NCI-H128 (cell line): ENCODE results near the gene RABGAP1L.
A peak's percentile ranks its signal among the peaks of the same experiment; 100 is the strongest.

Experiments used
- DNase-seq: peaks from one replicate; lab custom pipeline; 2025; ENCODE audit not compliant: unreplicated experiment; lab: John Stamatoyannopoulos, UW

The RABGAP1L gene

DNA sequence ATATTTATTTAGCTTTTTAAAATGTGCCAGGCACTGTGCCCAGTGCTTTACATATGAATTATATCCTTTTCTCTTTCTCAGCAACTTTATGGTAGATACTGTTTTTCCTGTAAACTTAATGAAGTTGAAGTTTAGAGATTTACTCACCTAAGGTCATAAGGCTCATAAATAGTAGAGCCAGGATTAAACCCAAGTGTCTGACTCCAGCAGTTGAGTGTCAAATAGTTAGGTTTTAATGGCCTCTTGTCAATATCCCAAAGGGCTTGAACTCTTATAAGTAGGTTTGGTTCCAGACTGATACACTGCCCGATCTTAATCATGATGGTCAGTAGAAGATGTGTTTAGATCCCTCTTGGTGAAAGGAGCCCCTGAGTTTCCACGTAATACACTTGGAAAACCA lies 37.8 kb downstream of the RABGAP1L start:
- no peak for DNase-seq

DNA sequence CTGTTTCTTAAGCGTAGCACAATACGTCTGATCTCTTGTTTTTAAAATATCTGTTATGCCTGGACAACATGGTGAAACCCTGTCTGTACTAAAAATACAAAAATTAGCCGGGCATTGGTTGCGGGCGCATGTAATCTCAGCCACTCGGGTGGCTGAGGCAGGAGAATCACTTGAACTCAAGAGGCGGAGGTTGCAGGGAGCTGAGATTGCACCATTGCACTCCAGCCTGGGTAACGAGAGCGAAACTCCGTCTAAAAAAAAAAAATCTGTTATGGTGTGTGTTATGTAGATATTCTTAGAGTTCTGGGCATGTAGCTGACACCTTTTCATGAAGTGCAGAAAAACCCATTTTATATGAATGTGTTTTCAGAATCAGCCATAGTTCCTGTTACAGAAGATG lies 38.2 kb downstream of the RABGAP1L start:
- DNase-seq = no peak

DNA sequence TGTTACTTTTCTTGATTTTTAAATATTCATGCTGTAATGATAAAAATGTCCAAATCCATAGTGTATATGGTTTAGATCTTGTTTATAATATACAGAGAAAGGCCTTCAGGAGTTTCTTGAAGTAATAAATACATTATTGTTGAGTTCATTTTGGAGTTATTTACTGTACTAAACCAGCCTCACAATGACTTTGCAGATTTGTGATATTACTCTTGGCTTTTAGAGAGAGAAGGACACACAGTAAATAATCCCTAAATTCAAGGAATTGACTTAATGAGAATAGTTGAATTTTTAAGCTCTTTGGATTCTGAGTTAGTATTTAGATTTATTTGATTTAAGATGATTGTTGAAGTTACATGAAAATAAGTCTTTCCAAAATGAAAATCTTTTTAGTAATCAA lies 38.9 kb downstream of the RABGAP1L start:
- DNase-seq = no peak

DNA sequence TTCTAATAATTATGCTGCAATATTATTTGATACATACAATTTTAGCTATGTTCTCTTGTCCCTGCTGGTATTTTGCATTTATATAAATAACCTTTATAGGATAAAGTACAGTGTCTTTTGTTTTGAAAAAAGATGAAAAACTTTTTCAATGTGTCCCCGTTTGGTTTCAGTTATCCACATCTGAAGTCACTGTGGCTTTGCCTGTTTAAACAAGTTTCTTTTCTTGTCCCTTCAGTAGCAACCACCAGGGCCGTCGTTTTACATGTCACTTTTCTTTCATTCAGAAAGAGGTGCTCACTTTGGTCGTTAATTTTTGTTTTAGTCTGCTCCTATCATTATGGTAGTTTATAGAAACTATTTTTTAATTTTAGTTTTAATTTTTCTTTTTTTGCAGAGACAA lies 41.4 kb downstream of the RABGAP1L start:
- no peak for DNase-seq

DNA sequence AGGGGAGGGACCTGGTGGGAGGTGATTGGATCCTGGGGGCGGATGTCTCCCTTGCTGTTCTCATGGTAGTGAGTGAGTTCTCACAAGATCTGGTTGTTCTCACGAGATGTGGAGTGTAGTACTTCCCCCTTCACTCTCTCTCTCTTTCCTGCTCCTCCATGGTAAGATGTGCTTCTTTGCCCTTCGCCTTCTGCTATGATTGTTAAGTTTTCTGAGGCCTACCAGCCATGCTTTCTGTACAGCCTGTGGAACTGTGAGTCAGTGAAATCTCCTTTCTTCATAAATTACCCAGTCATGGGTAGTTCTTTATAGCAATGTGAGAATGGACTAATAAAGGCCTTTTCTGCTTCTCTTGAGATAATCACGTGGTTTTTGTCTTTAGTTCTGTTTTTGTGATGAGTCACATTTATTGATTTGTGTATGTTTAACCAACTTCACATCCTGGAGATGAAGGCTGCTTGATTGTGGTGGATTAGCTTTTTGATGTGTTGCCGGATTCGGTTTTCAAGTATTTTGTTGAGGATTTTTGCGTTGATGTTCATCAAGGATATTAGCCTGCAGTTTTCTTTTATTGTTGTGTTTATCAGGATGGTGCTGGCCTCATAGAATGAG lies 45.5 kb downstream of the RABGAP1L start:
- DNase-seq = no peak

GRCh38 chr1:174206148-174206836 lies 47.0 kb downstream of the RABGAP1L start:
- DNase-seq = no peak

- DNase-seq = no peak
These were observed 50.2 kb downstream of the RABGAP1L start for GRCh38 chr1:174209347-174210187.

- DNase-seq = no peak
These were observed 52.2 kb downstream of the RABGAP1L start for GRCh38 chr1:174211486-174211885.

DNA sequence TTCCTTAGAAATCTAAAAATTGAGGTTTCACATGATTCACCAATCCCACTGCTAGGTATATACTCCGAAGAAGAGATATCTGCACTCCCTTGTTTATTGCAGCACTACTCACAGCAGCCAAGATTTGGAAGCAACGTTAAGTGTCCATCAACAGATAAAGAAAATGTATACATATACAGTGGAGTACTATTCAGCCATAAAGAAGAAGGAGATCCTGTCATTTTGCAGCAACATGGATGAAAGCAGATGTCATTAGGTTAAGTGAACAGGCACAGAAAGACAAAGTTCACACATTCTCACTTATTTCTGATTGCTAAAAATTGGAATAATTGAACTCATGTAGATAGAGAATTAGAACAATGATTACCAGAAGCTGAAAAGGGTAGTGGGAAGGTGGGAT lies 56.4 kb downstream of the RABGAP1L start:
- DNase-seq = no peak

GRCh38 chr1:174217248-174217647 lies 57.9 kb downstream of the RABGAP1L start:
- DNase-seq = no peak

DNA sequence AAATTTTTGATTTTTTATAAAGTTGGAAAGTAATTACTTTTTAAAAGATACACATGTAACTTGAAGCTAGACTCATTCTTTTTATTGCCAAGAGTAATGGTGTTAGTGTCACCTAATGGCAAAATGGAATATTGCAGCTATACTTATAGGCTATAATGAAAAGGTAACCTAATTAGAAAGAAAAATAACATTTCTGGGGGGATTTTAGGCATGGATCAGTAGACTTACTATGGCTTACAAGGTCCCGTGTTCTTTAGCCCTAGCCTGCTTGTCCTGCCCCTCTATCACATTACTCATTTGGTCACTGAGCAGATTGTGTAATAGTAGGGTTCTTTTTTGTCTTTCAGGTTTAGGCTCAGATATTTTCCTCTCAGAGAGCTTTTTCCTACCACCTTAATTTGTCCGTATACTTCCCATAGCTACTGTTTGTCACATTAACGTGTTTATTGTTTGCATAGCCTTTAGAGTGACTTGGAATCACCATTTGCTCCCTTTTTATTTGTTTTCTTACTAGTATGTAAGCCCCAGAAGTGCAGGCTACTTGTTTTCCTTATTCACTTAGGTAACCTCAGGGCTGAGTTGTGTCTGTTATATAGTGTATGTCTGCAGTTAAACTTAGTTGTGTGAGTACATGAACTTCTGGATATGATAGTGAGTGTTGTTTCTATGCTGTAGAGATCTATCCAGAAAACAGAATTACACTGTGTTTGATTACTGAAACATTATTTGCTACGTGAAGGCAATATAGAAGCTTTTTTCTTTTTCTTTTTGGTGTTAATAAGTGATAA lies 58.7 kb downstream of the RABGAP1L start:
- DNase-seq = peak; percentile 21

DNA sequence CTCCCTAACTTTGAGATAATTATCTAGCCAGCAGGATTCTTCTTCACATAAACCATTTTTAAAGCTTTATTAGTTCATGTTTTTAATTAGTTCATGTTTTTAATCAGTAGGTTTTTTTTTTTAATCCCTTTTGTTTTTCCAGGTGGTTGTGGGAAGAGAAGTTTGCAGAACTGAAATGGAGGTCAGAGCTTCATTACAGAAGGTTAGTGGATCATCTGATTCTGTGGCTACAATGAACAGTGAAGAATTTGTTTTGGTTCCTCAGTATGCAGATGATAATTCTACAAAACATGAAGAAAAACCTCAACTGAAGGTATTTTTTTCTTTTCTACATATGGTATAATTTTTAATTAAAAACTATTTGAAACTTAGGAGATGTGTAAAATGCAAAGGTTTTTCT lies 59.7 kb downstream of the RABGAP1L start:
- DNase-seq = no peak

DNA sequence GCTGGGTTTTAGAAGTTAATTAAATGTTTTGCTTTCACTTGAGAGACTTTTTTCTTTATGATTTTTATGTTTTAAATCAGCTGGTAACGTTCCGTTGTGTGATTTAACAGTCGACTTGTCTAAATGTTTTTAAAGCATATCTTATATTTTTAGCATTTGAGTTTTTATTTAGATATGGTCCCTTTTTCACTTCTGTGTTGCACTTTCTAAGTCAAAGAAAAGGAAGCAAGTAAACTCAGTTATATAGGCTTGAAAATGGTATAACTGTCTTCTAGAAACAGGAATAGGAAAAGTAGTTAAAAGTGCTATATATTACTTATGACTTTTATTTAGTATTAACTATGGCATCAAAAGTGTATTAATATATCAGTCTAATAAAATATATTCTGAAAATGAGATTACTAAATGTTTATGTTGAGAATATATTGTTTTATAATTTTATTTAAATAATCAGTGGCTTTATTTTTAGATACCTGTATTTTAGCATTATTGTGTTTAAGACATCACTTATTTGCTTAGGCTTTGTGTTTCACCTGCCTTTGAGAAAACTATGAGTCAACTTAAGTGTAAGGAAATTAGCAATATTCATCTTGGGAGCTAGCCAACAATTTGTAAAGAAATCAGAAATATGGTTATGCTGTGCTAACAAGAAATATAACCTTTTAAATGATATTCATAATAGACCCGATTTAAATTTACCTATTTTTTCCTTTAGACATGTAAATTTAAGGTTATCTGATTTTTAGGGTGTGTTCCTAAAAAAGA lies 60.5 kb downstream of the RABGAP1L start:
- no peak for DNase-seq

- no peak for DNase-seq
These were observed 62.4 kb downstream of the RABGAP1L start for GRCh38 chr1:174221681-174222080.

DNA sequence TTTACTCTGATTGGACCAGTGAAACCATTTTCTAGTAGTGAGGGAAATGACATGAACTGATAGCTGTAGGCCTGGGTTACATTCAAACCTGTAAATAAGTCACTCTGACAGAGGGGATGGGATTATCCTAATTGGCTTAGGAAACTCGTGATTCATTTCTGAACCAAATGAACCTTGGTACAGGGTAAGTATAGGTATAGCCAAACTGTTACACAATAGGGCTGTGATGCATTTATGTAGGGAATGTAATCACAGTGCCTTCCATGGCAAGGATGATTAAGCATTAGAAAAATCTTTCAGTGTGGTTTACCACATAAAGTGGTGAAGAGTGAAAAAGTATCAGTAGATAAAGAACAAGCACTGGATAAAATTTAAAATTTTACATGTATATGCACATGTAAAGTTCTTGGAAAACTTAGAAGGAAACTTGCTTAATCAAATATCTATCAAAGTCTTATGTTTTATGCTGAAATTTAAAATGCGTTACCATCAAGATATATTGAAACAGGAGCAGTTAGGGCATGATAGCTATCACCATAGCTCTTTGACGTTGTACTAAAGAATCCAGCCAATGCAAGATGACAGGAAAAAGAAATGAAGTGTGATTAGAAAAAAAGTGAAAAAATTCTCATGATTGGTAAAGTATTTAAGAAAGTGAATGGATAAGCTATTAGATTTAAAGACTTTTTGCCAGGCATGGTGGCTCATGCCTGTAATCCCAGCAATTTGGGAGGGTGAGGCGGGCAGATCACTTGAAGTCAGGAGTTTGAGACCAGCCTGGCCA lies 63.0 kb downstream of the RABGAP1L start:
- no peak for DNase-seq

DNA sequence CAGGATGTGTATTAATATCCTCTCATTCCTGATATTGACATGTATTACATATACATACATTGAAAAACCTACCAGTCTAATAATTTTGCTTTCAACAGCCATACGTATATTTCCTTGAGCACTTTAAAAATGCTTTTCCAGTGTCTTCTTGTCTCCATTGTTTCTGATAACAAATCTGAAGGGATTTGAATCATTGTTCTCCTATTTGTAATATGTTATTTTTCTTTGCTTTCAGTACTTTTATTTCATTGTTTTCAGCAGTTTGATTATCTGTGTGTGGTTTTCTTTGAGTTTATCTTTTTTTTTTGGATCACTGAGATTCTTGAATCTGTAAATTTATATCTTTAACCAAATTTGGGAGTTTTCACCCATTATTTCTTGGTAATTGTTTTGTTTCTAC lies 65.3 kb downstream of the RABGAP1L start:
- DNase-seq = no peak

DNA sequence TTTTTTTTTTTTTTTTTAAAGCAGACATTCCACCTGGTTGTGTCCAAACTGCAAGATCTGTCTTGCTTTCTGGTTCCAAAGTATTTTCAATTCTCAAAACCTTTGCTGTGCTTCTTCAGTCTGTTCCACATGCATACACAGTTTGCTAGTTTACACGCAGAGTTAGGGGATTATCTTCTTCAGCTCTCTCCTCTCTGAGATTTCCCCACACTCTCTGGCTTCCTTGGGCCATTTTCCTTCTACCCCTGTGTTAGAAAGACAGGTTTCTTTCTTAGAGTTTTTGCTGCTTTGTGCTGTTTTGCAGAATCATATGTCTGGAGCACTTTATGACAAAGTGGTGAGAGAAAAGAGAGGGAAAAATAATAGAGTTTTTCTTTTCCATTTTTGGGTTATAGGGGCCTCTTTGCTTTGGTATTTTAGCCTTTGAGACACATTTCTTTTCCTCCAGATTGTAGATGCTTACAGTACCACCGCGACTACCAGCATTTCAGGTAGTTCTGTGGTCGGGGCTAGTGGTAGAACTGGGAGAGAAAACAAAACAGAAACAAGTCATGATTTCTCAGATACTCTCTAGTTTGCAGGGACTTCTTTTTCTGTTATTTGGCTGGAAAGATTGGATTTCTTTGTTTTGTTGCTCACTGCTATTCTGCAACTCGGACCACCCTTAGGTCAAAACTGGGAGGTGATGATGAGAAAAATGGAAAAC lies 66.3 kb downstream of the RABGAP1L start:
- DNase-seq = no peak

- DNase-seq = no peak
These were observed 71.1 kb downstream of the RABGAP1L start for GRCh38 chr1:174230399-174230798.

GRCh38 chr1:174232761-174233160 lies 73.4 kb downstream of the RABGAP1L start:
- DNase-seq = no peak
